NCI-H1417 (cell line): ENCODE measurements around the gene CFAP73.
A peak's percentile ranks its signal among the peaks of the same experiment; 100 is the strongest.

Experiments used
- DNase-seq, 3 experiments: peaks; one replicate each; lab custom pipeline; 2025; lab: John Stamatoyannopoulos, UW

Gene CFAP73

DNA sequence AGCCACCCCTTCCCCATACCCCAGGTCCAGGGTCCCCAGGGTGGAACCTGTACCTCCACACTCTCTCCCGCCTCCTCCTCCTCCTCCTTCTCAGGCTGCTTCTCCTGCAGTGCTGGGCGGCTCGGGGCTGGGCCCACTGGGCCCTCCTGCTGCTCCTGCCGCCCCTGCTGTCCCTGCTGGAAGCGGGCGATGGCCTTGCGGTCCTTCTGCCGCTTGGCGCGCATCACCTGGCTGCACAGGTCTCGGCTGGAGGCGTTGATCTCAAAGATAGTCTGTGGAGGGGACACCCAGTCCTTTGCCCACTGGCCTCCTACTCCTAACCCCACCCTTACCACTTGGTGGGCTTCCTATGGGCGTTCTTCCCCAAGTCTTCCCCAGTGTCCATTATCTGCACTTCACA is 14.5 kb downstream of the CFAP73 start:
- no peak for DNase-seq

- no peak for DNase-seq
Observed at GRCh38 chr12:113165521-113166450, 16.3 kb downstream of the CFAP73 start.

DNA sequence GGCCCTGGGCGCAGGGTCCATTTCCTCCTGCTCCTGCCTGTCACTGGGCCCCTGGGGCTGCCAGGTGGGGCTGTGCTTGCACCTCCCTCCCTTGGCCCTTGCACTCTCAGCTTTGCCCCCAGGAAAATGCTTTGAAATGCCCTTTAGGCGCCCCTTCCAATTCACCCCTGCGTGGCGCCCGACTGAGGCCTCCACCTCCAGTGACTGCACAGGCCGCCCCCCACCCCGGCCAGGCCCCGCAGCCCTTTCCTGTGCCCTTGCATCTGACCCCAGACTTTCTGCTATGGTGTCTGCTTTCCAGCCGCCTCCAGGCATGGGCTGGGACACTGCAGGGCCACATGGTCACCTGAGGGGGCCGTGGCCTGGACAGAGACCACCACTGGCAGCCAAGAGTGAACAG is 18.3 kb downstream of the CFAP73 start:
- no peak for DNase-seq

- DNase-seq: no peak
Observed at GRCh38 chr12:113169697-113170096, 20.2 kb downstream of the CFAP73 start.

- no peak for DNase-seq
Observed at GRCh38 chr12:113170457-113170856, 20.9 kb downstream of the CFAP73 start.

GRCh38 chr12:113170926-113171325 is 21.4 kb downstream of the CFAP73 start:
- no peak for DNase-seq

- DNase-seq: no peak
Observed at GRCh38 chr12:113171543-113171942, 22.0 kb downstream of the CFAP73 start.

DNA sequence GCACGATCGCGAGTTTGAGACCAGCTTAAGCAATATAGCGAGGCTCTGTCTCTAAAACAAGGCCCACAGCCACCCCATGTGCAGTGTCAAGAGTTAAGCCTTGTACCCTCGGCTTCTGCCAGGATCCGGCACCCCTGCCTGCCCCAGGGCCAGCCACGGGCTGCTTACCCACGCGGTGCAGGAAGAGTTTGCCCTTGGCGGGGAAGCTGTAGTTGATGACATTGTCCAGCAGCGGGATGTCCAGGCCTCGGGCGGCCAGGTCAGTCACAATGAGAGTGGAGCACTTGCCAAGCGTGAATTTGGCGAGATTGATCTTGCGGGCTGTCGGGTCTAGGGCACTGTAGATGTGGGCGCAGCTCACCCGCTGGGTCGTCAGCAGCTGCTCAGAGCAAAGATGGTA is 22.7 kb downstream of the CFAP73 start:
- DNase-seq: no peak

GRCh38 chr12:113173081-113173698 is 23.7 kb downstream of the CFAP73 start:
- no peak for DNase-seq

DNA sequence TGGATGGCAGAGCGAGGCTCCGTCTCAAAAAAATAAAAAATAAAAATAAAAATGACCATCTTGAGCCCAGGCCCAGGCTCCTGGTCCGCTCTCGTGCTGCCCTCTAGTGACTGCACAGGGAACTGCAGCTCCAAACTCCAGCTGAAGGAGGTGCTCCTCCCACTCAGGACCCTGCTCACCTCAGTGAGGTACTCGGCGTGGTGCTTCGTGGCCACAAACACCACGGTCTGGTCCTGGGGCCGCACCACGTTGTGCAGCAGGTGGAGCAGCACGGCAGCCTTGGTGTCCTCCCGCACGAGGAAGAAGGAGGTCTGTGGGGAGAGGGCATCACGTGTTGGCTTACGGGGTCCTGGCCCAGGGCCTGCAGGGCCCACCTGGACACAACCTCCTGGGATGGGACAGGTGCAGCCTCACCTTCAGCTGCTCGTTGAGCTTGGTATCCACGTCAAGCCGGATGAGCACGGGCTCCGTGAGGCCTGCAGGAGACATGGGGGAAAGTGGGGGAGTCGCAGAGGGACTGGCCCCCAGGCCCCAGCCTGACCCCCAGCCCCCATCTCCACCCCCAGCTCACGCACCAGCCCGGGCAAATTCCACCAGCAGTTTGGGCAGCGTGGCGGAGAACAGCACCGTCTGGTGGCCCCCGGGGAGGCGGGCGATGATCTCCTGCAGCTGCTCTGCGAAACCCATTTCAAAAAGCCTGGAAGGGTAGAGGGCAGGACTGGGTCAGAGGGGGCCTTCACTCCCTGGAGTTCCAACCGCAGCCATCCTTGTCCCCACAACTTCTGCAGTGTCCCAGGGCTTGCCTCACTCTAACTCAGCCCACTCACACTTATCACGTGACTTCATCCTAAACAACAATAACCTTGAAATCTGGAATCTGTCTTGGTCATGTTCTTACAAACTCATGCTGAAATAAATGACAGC is 25.2 kb downstream of the CFAP73 start:
- peak; percentile 46 to 66 (median 59) for DNase-seq

- no peak for DNase-seq
Observed at GRCh38 chr12:113179023-113179422, 29.5 kb downstream of the CFAP73 start.

DNA sequence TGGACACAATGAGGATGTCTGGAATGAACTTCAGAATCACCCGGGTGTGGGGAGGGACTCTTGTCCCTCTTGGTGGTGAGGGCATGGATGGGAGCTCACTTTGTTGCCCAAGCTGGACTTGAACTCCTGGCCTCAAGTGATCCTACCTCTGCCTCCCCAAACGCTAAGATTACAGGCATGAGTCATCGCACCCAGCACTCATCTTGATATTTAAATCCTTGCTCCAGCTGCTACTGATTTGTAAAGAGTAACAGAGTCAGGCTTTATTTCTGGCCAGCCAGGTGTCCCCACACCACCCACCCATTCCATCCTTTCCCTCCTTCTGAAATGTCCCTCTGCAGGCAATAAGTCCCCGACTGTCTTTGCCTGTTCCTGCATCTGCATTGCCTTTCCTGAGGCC is 30.8 kb downstream of the CFAP73 start:
- DNase-seq: no peak

- DNase-seq: no peak
Observed at GRCh38 chr12:113181975-113182374, 32.5 kb downstream of the CFAP73 start.

DNA sequence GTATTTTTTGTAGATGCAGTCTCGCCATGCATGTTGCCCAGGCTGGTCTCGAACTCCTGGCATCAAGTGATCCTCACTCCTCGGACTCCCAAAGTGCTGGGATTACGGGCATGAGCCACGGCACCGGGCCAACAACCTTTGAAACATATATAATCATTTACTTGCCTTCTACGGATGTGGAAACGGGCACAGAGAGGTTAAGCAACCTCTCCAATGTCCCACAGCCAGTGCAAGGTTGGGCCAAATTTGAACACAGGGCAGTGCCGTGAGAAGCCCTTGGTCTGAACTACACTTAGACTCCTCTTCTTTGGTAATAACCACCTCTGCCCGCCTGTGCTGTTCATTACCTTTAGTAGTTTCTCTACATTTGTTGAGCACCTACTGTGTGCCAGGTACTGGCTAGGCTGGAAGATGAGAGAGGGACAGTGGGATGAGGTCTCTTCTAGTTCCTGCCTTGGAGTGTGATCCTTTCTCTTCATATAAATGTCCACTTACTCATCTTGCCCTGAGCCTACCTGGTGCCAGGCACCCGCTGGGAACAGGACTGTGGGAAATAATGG is 33.6 kb downstream of the CFAP73 start:
- DNase-seq: no peak

DNA sequence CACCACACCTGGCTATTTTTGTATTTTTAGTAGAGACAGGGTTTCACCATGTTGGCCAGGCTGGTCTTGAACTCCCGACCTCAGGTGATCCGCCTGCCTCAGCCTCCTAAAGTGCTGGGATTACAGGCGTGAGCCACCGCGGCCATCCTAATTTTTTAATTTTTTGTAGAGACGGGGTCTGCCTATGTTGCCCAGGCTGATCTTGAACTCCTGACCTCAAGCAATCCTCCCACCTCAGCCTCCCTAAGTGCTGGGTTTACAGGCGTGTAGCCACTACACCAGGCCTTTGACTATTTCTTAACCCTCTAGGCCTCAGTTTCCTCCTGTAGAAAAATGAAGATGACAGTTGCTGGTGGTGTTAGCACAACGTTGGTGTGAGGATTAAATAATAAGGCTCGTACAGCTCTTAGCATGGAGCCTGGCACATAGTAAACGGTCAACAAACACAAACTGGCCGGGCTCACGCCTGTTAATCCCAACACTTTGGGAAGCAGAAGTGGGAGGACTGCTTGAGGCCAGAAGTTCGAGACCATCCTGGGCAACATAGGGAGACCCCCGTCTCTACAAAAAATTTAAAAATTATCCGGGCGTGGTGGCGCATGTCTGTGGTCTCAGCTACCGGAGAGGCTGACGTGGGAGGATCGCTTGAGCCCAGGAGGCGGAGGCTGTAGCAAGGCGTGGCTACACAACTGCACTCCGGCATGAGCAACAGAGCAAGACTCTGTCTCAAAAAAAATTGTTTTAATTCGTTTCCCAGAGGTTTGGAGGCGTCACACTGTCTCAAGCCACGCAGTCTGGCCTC is 34.8 kb downstream of the CFAP73 start:
- no peak for DNase-seq

DNA sequence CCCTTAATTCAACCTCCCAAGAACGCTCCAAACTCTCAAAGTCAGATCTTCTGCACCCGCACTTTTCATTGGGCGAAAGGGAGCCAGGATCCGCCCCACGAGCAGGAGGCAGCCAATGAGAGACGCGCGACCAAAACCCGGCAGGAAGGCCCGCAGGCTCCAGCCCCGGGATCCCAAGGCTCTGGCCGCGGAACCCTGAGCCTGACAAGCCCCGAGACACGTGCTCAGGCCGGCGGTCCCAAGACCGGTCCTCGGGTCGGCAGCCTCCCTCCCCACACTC is 35.3 kb downstream of the CFAP73 start:
- peak; percentile 82 to 92 (median 88) for DNase-seq

- peak; percentile 88 to 94 (median 93) for DNase-seq
Observed at GRCh38 chr12:113185180-113186032, 35.9 kb downstream of the CFAP73 start, which contains the start of the genes DDX54 and RITA1. Gene DDX54, minus strand, starts transcription at chr12:113185478. Its CDS starts 27 bp downstream, at chr12:113185451. Gene RITA1, plus strand, starts transcription at chr12:113185721. Its CDS starts 1,026 bp downstream, at chr12:113186747.

- DNase-seq: peak; percentile 29 to 73 (median 42)
Observed at GRCh38 chr12:113186033-113186365, 36.5 kb downstream of the CFAP73 start.

GRCh38 chr12:113186666-113187325 is 37.3 kb downstream of the CFAP73 start:
- DNase-seq: no peak

DNA sequence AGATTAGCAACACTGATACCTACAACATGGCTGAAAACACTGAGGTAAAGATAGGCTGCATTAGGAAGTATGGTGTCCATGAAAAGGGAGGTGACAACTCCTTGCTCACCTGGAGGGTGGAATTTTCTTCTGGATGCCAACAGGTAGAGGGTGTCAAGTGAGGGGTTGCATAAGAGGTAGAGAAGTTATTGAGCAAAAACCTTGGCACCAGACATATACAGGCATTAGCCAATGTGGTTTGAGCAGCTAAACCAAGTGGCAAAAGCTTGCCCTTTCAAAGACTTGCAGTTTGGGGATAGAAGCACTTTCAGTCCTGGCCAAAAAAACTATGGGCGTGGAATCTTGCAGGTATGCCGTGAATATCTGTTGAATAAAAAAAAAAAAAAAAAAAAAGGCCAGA is 39.8 kb downstream of the CFAP73 start:
- DNase-seq: no peak
